Fibroblast of lung (primary cell): ENCODE data around the gene MEX3A. TPM values are rescaled to one million over a fixed set of nuclear protein-coding genes. Genes with fewer than 3 reads are reported as not detected.
"Not testable (repeated sequence)": the region's sequence is repeated elsewhere in the genome, so short reads cannot be mapped to it uniquely, and the experiment has no call there.

Experiments used
- DNase-seq, 2 donors: peaks; one replicate each; pipeline versions ENCODE4 v3.0.0 to v3.0.0-alpha.2; 2010; ENCODE audit warnings: low read depth in 2 of 2
- H2AFZ ChIP-seq: 2 replicates; pipeline ENCODE4 v1.5.1; 2012; ENCODE audit warnings: low read length, control low read depth, inconsistent platforms
- H3K27ac ChIP-seq: 2 replicates; pipeline ENCODE4 v1.5.1; 2011; ENCODE audit warnings: low read length, control low read depth; ENCODE audit not compliant: insufficient read depth
- H3K27me3 ChIP-seq: 2 replicates; pipeline ENCODE4 v1.5.1; 2011; ENCODE audit warnings: mild to moderate bottlenecking, low read length; ENCODE audit not compliant: control insufficient read depth, insufficient read depth
- H3K36me3 ChIP-seq: 2 replicates; pipeline ENCODE4 v1.5.1; 2011; ENCODE audit warnings: low read length; ENCODE audit not compliant: control insufficient read depth, insufficient read depth
- H3K4me1 ChIP-seq: 2 replicates; pipeline ENCODE4 v1.5.1; 2011; ENCODE audit warnings: low read length; ENCODE audit not compliant: control insufficient read depth, insufficient read depth; ENCODE audit errors: extremely low read depth
- H3K4me2 ChIP-seq: 2 replicates; pipeline ENCODE4 v1.5.1; 2011; ENCODE audit warnings: low read length, control low read depth; ENCODE audit not compliant: insufficient read depth; ENCODE audit errors: extremely low read depth
- H3K4me3 ChIP-seq, 4 experiments: fragments of 200-600 bp in 1 of 4; sonication (generic) in 1 of 4; replicated peaks in 1 of 4; 2 replicates each; pipeline ENCODE4 v1.5.1; 2011 to 2016; ENCODE audit warnings: low read length in 4 of 4, low read depth in 3 of 4, mild to moderate bottlenecking in 3 of 4, control low read depth in 2 of 4, inconsistent platforms in 1 of 4, mixed read lengths in 1 of 4; ENCODE audit not compliant: insufficient read depth in 1 of 4; ENCODE audit errors: control extremely low read depth in 1 of 4
- H3K79me2 ChIP-seq: 2 replicates; pipeline ENCODE4 v1.5.1; 2012; ENCODE audit warnings: mild to moderate bottlenecking, low read length, inconsistent platforms; ENCODE audit not compliant: control insufficient read depth, insufficient read depth
- H3K9ac ChIP-seq: 2 replicates; pipeline ENCODE4 v1.5.1; 2011; ENCODE audit warnings: mild to moderate bottlenecking, low read length, control low read depth; ENCODE audit not compliant: insufficient read depth
- H3K9me3 ChIP-seq: 2 replicates; pipeline ENCODE4 v1.5.1; 2012; ENCODE audit warnings: low read depth, low read length; ENCODE audit not compliant: control insufficient read depth, insufficient read depth
- H4K20me1 ChIP-seq: 2 replicates; pipeline ENCODE4 v1.5.1; 2011; ENCODE audit warnings: low read length; ENCODE audit not compliant: control insufficient read depth, insufficient read depth; ENCODE audit errors: extremely low read depth
- EZH2 ChIP-seq: IDR thresholded peaks from 2 replicates; pipeline ENCODE4 v1.5.1; 2012; ENCODE audit warnings: low read length, control low read depth, mild to moderate bottlenecking; ENCODE audit errors: missing control alignments
- polyA plus RNA-seq, 2 donors: library from polyadenylated mRNA; depleted of rRNA in 1 of 2; stranded (reverse) in 1 of 2; unstranded in 1 of 2; fragments of >200 nt; gene quantifications; 2 replicates each; pipeline ENCODE4 v1.2.1, GENCODE V29; 2011 to 2012; ENCODE audit warnings: missing spikeins in 1 of 2
- total RNA-seq: library from RNA; depleted of rRNA; stranded (reverse); fragments of >200 nt; gene quantifications from 2 replicates; pipeline ENCODE4 v1.2.1, GENCODE V29; 2014
- TF ChIP-seq, protein P1 (sequence below), 2 donors: IDR thresholded peaks in 1 of 2; conservative IDR thresholded peaks in 1 of 2; 1 replicate in 1 of 2; 2 replicates in 1 of 2; pipeline ENCODE4 v1.5.1; 2011 to 2012; ENCODE audit warnings: low read length in 2 of 2, control low read depth in 1 of 2, inconsistent platforms in 1 of 2, low read depth in 1 of 2, mild to moderate bottlenecking in 1 of 2

The MEX3A gene
- total and polyA plus RNA-seq, 2 donors (not counting 1 experiment from before 2014, with no cell fraction given) = 0.96 to 1.7 TPM

GRCh38 chr1:156126043-156126629 lies 43.9 kb upstream of the MEX3A start:
- Histone ChIP-seq H3K4me3 (peak overlapping the region in 3 of 4 experiments; percentile 22 to 52 (median 26)), H4K20me1 (peaks cover 2% of the 10 kb centered on the region), H3K4me1 (peaks cover 53% of the 10 kb centered on the region), H3K4me2 (peak overlapping the region; percentile 98), H3K79me2 (peaks cover 94% of the 10 kb centered on the region), H3K9ac (peak overlapping the region; percentile 76), H3K9me3 (no peaks in the 10 kb centered on the region), H3K36me3 (peaks cover 14% of the 10 kb centered on the region), H3K27ac (peak overlapping the region; percentile 99), H3K27me3 (no peaks in the 10 kb centered on the region), H2AFZ (no peak overlapping the region)
- TF ChIP-seq EZH2 = no peak
- TF ChIP-seq, protein P1, sequence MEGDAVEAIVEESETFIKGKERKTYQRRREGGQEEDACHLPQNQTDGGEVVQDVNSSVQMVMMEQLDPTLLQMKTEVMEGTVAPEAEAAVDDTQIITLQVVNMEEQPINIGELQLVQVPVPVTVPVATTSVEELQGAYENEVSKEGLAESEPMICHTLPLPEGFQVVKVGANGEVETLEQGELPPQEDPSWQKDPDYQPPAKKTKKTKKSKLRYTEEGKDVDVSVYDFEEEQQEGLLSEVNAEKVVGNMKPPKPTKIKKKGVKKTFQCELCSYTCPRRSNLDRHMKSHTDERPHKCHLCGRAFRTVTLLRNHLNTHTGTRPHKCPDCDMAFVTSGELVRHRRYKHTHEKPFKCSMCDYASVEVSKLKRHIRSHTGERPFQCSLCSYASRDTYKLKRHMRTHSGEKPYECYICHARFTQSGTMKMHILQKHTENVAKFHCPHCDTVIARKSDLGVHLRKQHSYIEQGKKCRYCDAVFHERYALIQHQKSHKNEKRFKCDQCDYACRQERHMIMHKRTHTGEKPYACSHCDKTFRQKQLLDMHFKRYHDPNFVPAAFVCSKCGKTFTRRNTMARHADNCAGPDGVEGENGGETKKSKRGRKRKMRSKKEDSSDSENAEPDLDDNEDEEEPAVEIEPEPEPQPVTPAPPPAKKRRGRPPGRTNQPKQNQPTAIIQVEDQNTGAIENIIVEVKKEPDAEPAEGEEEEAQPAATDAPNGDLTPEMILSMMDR (conservative IDR thresholded peaks at IDR 0.05 in 1 of 2, IDR thresholded peaks at IDR 0.05 in 1 of 2; ENCODE audit: low read depth in 1 of 2, low read length in 2 of 2) = peak; percentile 53 to 59
- peak; percentile 98 for DNase-seq

DNA sequence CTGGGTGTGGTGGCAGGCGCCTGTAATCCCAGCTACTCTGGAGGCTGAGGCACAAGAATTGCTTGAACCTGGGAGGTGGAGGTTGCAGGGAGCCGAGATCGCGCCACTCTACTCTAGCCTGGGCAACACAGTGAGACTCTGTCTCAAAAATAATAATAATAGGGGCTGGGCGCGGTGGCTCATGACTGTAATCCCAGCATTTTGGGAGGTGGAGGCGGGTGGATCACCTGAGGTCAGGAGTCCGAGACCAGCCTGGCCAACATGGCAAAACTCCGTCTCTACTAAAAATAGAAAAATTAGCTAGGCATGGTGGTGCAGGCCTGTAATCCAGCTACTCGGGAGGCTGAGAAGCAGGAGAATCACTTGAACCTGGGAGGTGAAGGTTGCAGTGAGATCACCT lies 43.3 kb upstream of the MEX3A start:
- H4K20me1 ChIP-seq, H3K9ac ChIP-seq, H3K9me3 ChIP-seq, H3K27me3 ChIP-seq, H2AFZ ChIP-seq, H3K4me2 ChIP-seq, DNase-seq: not testable (repeated sequence)
- Histone ChIP-seq H3K79me2 (peaks cover 94% of the 10 kb centered on the region), H3K36me3 (peaks cover 11% of the 10 kb centered on the region), H3K4me1 (peaks cover 56% of the 10 kb centered on the region), H3K27ac (peak overlapping the region; percentile 99), H3K4me3 (peak overlapping the region in 1 of 4 experiments; percentile 52)

DNA sequence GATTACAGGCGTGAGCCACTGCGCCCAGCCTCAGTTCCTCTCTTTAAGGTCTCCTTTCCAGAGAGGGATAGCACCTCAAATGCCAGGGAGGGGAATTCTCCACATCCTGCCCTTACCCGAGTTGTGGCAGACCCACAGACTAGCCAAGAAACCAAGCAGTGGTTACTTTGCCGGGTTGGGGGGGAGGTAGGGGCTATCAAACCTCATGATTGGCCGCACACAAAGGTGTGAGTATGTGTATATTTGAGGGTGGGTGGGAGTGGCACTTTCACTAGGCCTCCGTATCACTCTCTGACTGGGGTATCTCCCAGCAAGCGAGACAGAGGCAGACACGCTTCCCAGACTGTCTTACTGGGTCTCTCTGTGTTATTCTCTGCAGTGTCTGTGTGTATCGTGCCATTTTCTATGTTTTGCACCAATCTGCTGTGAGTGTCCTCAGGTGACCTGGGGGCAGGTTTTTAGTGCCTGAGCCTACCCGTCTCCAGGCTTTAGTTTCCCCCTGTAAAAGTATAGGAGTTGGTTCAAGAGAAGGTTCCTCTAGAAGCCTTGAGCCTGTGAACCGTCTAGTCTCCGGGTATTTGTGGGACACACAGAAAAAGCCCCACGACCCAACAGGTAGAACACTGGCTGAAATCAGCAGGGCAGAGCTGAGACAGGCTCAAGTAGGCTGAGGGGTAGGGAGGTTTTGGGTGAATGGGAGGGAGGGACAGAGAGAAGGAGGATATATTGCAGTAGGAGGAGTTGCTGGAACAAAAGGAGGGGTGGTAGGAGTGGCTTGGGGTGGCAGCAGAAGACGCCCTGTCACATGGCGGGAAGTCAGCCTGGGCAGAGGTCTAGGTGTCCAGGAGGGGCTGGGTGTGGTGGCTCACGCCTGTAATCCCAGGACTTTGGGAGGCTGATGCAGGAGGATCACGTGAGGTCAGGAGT lies 42.6 kb upstream of the MEX3A start:
- H3K27me3 ChIP-seq = no peaks in the 10 kb centered on the region
- H3K9me3 ChIP-seq = no peaks in the 10 kb centered on the region
- no peak overlapping the region for H2AFZ ChIP-seq
- H3K79me2 ChIP-seq = peaks cover 94% of the 10 kb centered on the region
- peak overlapping the region in 3 of 4 experiments; percentile 1 to 38 (median 2) for H3K4me3 ChIP-seq
- H3K27ac ChIP-seq = peak overlapping the region; percentile 99
- DNase-seq = peak; percentile 29 to 48
- peak overlapping the region; percentile 78 for H3K4me2 ChIP-seq
- H3K9ac ChIP-seq = peak overlapping the region; percentile 36
- no peaks in the 10 kb centered on the region for H4K20me1 ChIP-seq
- H3K4me1 ChIP-seq = peaks cover 57% of the 10 kb centered on the region
- TF ChIP-seq, protein P1 (conservative IDR thresholded peaks at IDR 0.05 in 1 of 2, IDR thresholded peaks at IDR 0.05 in 1 of 2; ENCODE audit: low read depth in 1 of 2, low read length in 2 of 2) = no peak
- TF ChIP-seq EZH2 = no peak
- peaks cover 13% of the 10 kb centered on the region for H3K36me3 ChIP-seq
